ENCODE results near the gene SRCAP.
A peak's percentile ranks its signal among the peaks of the same experiment; 100 is the strongest.

The SRCAP gene

DNA sequence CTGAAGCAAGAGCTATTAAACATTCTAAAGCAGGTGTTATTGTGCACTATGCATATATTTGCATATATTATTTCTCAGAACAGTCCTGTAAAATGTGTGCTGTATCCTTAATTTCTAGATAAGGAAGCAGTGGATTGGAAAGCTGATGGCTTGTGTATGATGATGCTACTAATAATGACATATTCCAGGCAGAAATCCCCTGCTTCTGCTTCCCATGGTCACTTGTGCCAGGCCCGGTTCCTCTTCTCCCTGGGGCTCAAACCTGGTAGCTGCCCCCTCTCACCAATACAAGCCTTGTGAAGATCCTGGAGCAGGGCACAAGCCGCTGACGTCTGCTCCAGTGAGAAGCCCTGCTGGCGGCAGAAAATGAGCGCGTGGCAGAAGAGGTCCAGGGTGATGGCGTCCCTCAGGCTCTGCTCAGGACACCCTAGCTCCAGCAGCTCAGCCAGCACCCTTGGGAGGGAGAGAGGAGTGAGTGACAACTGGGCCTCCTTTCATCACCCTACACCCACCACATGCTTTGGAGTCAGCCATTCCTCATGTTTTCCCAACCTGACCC is 61.1 kb downstream of the SRCAP start:
- DNase-seq = no peak

DNA sequence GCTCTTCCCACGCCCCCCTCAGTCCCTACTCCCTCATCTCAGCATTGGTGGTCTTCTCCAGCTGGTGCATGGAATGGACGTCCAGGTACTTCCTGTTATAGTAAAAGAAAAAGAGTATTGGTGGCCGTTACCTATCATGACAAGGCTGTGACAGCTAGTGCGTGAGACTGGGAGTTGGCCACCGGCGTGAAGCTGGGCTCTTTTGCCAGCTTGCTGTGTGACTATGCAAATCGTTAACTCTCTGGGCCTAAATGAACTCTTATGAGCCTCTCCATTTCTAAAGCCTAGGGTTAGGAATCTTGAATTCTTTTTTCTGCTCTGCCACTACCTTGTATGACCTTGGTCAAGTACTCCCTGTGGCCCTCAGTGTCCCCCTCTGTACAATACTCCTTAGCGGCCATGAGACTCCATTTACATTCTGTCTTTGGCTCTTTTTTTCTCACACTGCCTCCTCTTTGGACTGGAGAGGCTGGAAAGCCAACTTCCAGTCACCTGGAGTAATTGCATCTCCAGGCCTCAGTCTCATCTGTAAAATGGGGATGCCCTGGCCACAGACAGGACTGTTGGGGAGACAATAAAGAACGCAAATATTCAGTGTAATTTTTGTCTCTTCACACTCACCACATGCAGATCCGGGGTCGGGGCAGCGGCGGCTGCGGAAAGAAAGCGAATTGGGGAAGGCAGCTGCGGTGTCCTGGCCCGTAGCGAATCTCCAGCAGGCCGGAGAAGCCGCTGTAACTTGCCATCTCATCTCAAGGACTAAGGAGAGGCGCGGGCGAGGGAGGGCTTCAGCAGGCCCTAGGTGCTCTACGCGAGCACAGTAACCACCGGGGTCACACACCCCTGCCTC is 61.8 kb downstream of the SRCAP start:
- no peak for DNase-seq

DNA sequence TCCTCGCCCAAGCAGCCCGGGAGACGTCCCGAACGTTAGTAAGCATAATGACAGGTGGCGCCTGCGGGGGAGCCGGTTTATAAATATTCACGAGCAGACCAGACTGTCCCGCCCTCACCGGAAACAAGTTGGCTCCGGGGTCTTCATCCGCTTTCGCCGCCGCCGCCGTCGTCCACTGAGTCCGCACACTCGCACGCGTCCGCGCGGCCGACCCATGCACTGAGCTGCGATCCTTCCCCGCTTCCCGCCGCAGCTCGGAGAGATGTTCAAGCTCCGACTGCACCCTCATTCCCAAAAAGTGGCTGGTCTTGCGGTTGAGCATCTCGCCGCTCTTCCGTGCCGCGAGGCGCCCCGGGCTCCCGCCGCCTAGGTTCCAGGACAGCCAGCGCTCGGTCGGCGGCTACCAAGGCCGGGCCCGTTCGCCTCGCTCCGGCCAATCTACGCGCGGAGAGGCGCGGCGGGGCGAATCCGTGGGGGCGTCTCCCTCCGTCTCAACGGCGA is 62.5 kb downstream of the SRCAP start:
- peak in 3 of 5 experiments; percentile 19 to 27 (median 19) for DNase-seq

DNA sequence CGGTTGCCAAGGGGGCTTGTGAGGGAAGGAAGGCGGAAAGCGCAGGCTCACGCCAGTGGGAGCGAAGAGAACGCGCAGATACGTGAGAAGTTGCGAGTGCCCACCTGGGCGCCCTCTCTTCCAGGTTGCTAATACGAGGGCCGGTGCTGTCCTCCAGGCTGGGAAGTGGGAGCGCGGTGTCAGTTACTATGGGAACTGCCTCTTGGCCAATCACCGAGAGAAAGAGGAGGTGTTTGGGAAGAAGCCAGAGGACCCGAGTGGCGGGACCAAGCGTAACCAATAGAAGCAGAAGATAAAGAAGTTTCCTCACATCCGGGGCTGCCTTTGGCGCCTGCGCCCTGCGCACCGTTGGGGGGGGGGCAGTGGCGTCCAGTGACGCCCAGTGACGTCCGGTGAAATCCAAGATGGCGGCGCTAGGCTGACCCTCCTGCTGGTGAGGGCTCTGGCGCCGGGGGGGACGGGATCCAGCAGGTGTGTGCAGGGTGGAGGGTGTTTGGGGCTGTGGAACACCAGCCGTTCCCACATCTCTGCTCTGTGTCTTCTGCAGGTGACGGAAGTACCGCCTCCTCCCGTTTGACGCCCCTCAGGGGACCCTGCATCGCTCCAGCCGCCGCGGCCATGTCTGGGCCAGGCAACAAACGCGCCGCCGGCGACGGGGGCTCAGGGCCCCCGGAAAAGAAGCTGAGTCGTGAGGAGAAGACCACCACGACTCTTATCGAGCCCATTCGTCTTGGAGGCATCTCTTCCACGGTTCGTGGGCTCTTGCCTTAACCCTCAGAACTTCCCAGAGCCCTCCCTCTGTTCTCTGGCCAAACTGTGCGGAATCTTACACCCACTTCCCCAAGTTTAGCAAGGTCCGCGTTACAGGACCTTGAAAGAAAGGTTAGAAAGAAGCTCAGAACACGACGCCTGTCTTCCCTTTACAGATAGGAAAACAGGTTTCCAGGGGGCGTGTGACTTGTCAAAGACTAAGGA is 63.2 kb downstream of the SRCAP start, which contains the start of the genes CFAP119 and RNF40:
Gene CFAP119 (minus strand): TSS at position 135 of the 975 bp plus-strand sequence. CDS start 314 bp downstream, outside the sequence.
Gene RNF40 (plus strand): TSS at position 395 of the 975 bp plus-strand sequence. CDS start 224 bp downstream, at position 619.
- peak; percentile 80 to 94 (median 87) for DNase-seq

DNA sequence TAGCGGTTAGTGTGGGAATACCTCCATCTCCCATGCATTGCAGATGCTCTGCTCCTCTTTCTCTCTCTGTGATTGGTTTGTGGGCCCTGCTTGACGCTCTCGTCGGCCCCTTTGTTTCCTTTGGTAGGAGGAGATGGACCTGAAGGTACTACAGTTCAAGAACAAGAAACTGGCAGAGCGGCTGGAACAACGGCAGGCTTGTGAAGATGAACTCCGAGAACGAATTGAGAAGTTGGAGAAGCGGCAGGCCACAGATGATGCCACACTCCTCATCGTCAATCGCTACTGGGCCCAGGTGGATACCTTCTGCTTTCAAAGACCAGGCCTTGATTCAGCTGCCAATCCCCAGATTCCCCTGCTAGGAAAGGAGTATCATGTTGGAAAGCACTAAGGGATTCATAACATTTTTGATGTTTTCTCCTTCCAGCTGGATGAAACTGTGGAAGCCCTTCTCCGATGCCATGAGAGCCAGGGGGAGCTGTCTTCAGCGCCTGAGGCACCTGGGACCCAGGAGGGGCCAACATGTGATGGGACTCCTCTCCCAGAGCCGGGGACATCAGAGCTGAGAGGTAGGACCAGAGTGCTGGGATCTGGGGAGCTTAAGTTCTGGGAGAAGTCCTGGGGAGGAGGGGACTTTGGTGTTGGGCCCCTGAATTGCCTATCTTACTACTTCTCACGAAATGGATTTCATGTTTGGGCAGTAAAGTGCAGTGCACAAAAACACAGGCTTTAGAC is 64.2 kb downstream of the SRCAP start:
- no peak for DNase-seq

DNA sequence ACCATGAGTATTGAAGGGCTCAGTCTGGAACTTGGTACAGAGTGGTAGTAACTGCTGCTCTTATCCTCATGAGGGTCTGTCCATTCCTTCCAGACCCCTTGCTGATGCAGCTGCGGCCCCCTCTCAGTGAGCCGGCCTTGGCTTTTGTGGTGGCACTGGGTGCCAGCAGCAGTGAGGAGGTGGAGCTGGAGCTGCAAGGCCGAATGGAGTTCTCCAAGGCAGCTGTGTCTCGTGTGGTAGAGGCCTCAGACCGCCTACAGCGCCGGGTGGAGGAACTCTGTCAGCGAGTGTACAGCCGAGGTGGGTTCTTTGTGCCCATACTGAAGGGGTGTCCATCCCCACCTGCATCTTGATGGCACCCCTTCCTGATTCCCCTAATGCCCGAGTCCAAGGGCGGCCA is 65.1 kb downstream of the SRCAP start:
- no peak for DNase-seq

DNA sequence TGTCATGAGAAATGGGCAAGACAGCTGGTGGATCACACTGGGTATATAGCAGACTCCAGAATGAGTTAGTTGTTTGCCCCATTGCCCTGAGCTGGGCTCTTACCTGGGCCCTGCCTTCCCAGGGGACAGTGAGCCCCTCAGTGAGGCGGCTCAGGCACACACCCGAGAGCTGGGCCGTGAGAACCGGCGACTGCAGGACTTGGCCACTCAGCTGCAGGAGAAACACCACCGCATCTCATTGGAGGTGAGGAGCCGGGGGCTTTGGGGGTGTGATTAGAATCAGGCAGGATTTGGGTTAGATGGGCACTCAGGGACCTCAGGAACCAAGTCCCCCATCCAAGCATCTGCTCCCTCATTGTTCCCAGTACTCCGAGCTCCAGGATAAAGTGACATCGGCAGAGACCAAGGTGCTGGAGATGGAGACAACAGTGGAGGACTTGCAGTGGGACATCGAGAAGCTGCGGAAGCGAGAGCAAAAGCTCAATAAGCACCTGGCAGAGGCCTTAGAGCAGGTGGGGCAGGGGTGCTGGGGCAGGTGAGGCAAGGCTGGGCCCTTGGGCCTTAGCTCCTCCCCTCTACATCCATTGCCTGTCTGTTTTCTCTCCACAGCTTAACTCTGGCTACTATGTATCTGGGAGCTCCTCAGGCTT is 66.0 kb downstream of the SRCAP start:
- DNase-seq = no peak

DNA sequence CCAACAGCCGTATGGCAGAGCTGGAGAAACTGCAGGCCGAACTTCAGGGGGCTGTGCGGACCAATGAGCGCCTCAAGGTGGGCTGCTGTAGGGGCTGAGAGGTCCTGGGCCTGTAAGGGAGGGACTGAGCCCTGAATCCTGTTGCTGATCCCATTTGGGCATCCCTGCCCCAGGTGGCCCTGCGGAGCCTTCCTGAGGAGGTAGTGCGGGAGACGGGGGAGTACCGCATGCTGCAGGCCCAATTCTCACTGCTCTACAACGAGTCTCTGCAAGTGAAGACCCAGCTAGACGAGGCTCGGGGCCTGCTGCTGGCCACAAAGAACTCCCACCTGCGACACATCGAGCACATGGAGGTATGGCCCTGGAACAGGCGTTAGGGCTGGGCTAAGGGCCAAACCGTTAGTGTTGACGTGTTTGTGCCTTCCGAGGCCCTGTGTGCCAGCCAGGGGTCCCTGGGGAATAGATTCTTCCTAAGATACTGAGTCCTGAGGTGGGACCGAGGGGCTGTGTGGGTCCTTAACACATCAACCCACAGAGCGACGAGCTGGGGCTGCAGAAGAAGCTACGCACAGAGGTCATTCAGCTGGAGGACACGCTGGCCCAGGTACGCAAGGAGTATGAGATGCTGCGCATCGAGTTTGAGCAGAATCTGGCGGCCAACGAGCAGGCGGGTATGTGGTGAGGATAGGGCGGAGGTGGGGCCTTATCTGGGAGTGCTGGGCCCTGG is 67.4 kb downstream of the SRCAP start:
- no peak for DNase-seq

DNA sequence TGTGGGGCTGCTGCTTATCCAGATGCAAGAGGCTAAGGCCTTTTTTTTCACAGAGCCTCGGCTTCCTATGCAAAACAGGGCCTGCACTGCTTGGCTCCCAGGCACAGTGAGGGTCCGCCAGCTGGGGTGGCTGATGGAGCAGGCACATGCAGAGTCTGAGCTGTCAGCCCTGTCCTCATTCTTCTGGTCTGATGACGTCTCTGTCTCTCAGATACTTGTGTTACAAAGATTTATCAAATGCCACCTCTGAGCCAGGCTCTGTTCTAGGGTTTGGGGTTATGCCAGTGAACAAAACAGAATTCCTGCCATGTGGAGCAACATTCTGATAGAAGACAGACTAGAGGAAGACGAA is 67.9 kb downstream of the SRCAP start:
- no peak for DNase-seq

DNA sequence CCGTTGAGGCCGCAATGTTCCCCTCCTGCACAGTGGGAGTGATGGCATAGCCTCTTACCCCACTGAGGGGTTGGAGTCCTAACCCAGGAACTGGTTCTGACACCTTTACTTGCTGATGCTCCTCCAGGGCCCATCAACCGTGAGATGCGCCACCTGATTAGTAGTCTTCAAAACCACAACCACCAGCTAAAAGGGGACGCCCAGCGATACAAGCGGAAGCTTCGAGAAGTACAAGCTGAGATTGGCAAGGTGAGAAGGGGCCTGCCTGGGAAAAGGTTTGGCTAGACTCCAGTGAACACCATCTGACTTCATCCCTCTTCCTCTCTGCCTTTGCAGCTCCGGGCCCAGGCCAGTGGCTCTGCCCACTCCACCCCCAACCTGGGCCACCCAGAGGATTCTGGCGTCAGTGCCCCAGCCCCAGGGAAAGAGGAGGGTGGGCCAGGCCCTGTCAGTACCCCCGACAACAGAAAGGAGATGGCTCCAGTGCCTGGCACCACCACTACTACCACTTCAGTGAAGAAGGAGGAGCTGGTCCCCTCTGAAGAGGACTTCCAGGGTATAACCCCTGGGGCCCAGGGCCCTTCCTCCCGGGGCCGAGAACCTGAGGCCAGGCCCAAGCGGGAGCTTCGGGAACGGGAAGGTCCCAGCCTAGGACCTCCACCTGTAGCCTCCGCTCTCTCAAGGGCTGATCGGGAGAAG is 68.9 kb downstream of the SRCAP start:
- peak in 1 of 5 experiments; percentile 82 for DNase-seq

DNA sequence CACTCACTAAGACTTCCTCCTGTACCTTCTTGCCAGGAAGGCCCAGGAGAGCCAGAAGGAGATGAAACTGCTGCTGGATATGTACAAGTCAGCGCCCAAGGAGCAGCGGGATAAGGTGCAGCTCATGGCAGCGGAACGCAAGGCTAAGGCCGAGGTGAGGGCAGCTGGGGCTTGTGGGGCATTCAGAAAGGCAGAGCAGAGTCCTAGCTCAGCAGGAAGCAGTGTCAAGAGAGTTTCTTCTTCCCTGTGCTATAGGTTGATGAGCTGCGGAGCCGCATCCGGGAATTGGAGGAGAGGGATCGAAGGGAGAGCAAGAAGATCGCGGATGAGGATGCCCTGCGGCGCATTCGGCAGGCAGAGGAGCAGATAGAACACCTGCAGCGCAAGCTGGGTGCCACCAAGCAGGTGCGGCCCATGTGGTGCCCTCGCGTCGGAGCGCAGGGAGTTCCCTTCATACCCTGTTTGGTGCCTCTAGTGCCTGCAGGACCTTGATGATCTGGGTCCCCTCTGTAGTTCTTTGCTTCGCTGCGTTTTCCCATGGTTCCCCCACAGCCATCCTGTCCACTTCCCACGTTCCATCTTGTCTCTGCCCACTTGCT is 69.7 kb downstream of the SRCAP start:
- no peak for DNase-seq

DNA sequence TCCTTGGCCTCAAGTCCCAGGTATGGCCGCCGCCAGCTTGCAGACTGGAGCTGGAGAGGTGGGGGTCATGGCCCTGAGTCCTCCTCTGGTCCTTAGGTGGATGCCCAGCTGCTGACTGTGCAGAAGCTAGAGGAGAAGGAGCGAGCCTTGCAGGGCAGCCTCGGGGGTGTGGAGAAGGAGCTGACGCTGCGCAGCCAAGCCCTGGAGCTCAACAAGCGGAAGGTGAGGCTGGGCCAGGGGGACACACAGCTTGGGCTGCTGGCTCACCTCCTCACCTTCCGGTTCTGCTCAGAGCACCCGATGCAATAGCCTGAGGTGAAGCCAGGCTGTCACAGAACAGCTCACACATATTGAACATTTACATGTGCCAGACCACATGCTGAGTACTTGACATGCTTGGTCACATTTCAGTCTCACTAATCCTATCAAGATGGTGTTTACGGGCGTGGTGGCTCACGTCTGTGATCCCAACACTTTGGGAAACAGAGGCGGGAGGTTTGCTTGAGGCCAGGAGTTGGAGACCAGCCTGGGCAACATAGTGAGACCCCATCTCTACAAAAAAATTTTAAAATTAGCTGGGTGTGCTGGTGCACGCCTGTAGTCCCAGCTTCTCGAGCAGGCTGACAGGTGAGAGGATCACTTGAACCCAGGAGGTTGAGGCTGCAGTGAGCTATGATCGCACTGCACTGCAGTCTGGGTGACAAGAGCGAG is 70.6 kb downstream of the SRCAP start:
- no peak for DNase-seq

DNA sequence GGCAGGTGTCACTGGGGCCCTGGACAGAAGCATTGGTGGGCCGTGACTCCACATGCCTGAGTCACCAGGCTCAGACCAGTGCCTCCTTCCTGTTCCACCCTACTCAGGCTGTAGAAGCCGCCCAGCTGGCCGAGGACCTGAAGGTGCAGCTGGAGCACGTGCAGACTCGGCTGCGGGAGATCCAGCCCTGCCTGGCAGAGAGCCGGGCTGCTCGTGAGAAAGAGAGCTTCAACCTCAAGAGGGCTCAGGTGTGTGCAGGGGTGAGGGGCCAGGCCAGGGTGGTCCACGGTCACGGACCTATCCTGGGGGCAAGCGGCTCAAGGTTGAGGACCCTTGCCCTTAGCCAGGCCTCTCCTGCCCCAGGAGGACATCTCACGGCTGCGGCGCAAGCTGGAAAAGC is 72.8 kb downstream of the SRCAP start:
- DNase-seq = no peak

DNA sequence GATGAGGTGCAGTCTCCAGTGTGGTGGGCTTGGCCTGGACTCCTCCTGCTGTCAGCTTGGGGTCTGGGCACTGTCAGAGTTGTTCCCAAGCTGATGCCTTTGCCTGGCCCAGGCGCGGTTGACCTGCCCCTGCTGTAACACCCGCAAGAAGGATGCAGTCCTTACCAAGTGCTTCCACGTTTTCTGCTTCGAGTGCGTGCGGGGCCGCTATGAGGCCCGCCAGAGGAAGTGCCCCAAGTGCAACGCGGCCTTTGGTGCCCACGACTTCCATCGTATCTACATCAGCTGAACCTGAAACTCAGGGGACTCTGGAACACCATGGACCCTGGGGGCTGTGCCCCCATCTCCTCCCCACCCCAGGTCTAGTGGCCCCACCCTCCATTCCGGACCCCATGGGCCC is 74.9 kb downstream of the SRCAP start:
- no peak for DNase-seq

DNA sequence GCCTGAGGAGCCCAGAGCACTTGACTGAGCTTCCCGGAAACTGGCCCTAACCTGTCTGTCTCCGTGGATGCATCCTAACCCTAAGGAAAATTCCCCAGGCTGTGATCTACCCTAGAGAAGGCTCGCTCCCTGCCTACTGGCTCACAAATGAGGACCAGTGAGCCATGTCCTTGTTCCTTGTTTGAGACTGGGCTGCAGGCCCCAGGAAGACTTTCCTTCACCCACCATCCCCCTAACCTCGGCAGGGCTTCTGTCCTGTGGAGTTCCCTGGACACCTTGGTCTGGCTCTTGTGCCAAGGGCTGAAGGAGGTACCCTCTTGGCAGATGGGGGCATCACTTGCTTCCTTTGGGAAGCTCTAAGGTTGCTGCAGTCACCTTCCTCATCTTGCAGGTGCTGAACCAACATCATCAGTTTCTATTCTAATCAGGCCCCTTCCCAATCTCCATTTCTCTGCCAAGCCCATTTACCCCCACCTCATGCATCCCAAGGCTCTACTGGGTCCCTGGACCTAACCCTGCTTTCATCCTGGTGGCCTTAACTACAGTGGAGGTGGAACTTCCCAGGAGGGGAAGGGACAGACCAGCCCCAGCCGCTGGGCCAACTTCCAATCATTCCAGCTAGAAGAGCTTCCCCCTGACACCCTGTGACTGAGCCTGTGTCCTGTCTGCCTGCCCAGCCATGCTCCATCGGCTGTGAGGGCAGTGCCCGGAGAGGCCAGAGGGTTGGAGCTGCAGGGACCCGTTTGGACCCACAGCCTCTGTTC is 75.6 kb downstream of the SRCAP start:
- DNase-seq = no peak

DNA sequence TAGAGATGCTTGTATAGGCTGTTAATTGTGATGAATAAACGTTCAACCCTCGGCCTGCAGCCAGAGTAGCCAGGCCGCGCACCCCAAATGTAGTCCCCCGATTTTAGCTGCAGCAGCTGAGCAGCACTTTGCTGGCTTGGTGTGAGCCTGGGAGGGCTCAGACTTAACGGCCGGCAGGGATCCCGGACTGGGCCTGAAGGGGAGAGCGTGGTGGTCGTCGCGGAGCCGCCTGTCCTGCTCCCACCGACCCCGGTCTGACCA is 76.1 kb downstream of the SRCAP start:
- no peak for DNase-seq

DNA sequence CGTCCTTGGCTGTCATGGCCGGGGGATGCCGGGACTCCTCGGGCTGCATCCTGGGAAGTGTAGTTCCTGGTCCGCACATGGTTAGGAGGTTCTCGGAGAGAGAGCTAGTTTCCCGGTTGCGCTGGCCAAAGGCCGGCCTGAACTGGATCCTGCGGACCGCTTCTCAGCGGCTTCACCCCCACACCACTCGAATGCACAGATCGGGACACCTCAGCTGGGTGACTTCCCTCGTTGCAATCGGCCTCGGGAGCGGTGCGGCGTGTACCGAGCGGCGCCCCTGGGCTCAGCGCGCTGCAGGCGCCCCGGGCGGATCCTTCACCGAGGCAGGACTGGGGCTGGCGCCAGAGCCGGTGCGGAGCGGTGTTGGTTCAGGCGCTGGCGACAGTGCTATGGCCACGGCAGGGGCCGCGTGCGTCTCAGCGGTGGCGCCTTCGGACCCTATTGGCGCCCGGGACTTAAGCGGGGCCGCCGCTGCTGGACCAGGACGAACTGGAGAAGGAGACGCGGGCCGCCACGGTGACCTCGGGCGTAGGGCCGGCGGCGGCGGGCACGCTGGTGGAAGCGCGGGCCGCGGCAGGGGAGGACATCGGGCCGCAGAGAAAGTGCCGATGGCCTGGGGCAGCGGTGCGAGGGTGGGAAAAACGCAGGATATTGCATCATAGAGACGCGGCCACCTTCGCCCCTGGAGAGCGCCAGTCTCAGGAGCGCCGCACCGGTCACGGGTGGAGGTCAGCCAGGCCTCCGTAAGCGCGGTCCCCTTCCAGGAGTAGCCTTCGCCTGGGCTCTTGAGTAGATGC is 76.6 kb downstream of the SRCAP start:
- DNase-seq = peak in 4 of 5 experiments; percentile 24 to 71 (median 34)

All from T-helper 2 cell (primary cell).